NOMO-1 (cell line): ENCODE measurements around the gene EFHD1.
"Not testable (repeated sequence)": the region's sequence is repeated elsewhere in the genome, so short reads cannot be mapped to it uniquely, and the experiment has no call there.

Experiments
- DNase-seq, 2 experiments: peaks; one replicate each; lab custom pipeline; 2025; ENCODE audit not compliant: unreplicated experiment in 2 of 2; lab: John Stamatoyannopoulos, UW

Gene EFHD1

DNA sequence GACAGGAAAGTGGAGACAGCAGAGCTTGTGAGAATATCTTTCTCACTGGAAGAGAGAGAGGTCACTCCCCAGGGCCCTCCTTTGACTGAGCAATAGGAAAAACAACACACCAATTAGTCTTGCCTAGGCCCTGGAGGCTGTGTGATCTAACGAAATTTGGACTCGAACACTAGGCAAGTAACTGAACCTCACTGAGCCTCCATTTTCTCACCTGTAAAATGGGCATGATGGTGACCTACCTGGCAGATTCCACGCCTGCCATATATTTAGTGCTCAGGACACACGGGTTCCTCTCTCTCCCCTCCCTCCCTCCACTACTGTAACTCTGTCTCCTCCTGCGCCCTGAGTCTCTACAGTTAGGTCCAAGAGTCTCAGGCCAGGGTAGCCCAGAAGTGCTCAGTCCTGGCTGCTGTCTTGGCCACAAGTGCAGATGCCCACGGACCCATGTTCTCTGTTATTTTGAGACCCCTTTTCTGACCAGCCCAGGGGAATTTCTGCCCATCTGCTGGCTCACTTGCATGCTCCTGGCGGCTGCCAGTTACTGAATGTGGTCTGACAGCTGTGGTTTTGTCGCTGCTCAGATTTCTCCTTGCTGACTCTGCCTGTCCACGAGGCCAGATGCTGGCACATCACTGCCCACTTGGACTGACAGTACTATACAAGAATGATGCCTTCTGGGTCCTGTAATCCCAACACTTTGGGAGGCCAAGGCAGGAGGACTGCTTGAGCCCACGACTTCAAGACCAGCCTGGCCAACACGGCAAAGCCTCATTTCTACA lies 54.2 kb downstream of the EFHD1 start:
- DNase-seq, result no peak

DNA sequence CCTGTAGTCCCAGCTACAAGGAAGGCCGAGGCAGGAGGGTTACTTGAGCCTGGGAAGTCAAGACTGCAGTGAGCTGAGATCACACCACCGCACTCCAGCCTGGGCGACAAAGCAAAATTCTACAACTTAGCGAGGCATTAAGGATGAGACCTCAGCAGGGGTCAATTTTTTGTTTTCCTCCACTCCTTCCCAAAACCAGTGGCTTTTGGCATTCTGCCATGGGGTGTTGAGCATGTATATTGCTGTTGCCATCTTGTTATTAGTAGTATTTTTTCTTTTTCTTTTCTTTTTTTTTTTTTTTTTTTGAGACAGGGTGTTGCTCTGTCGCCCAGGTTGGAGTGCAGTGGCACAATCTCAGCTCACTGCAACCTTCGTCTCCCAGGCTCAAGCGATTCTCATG lies 54.8 kb downstream of the EFHD1 start:
- no peak for DNase-seq

DNA sequence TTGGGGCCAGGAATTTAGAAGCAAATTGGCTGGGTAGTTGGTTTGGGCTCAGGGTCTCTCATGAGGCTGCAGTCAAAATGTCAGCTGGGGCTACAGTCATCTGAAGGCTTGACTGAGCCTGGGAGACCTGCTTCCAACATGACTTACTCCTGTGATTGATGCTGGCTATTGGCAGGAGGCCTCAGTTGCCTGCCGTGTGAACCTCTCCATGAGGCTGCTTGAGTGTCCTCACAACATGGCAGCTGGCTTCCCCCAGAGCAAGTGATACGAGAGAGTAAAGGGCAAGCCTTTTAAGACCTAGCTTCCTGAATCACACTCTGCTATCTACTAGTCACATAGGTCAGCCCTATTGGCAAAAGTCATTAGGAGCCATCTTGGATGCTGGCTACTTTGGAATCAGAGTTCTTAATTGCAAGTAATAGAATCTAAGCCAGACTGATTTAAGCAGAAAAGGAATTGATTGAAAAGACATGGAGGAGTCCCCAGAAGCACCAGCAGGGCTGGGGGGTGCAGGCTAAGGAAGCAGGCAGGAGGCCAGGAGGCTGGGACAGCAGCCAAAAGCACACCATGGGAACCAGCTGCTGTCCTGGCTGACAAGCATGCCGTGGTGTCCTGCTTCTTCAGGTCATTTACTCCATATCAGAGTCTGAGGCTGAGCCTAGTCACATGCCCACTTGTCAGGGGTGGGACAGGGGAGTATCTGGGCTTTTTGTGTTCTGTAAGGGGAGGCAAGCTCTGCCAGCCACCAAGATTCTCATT lies 55.9 kb downstream of the EFHD1 start:
- DNase-seq, result no peak

DNA sequence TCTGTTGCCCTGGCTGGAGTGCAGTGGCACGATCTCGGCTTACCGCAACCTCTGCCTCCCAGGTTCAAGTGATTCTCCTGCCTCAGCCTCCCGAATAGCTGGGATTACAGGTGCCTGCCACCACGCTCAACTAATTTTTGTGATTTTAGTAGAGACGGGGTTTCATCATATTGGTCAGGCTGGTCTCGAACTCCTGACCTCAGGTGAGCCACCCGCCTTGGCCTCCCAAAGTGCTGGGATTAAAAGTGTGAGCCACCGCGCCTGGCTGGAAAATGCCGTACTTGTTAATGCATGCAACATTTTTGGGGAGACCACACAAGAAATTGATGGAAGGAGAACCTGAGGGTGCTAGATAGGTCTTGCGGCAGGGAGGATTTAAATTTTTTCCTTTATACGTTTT lies 57.7 kb downstream of the EFHD1 start:
- DNase-seq, result not testable (repeated sequence)

DNA sequence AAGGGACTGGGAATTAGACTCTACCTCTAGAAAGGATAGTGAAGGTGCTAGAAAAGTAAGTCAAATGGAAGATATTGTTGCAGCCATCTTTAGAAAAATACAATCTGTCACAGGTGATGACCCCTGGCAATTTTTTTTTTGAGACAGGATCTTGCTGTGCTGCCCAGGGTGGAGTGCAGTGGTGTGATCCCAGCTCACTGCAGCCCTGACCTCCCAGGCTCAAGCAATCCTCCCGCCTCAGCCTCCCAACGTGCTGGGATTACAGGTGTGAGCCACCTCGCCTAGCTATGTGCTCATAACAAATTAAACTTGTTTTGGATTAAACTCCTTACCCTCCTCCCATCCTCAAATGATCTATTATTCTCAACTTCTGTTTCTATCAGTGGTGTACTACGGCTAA lies 59.9 kb downstream of the EFHD1 start:
- DNase-seq, result no peak

DNA sequence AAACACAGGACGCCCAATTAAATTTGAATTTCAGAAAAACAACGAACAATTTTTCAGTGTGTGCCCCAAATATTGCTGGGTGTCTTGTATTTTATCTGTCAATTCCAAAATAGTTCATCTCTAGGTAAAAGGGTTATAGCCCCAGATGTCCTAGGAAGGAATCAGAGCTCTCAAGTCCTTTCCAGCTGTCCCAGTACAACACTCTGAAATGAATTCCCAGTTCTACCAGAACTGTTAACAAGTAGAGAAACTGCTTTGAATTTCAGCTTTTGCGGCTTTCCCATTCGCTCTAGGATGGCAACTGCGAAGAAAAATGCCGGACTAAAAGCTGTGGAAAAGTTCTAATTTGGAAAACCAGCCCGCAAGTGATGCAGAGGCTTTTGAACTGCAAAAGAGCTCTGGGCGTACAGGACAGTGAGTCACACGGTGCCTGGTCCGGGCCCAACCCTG lies 63.2 kb downstream of the EFHD1 start:
- DNase-seq, result no peak

GRCh38 chr2:232697059-232697806 lies 63.8 kb downstream of the EFHD1 start, which contains the start of gene GIGYF2:
GIGYF2 (plus strand) TSS chr2:232697331; CDS start chr2:232735198, 37,867 bp downstream.
- peak; percentile 81 to 97 for DNase-seq

DNA sequence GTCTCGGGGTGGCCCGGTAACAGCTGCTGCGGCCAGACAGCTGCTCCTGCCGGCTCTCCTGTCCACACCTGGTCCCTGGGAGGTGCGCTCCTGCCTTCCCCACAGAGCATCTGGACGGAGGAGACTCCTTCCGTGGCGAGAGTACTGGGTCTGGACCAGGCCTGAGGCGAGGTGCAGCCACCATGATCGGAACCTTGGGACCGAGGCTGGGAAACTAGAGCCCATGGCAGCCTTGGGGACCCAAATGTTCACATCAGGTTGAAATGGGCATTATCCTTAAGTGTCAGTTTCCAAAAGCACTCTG lies 64.4 kb downstream of the EFHD1 start:
- no peak for DNase-seq

DNA sequence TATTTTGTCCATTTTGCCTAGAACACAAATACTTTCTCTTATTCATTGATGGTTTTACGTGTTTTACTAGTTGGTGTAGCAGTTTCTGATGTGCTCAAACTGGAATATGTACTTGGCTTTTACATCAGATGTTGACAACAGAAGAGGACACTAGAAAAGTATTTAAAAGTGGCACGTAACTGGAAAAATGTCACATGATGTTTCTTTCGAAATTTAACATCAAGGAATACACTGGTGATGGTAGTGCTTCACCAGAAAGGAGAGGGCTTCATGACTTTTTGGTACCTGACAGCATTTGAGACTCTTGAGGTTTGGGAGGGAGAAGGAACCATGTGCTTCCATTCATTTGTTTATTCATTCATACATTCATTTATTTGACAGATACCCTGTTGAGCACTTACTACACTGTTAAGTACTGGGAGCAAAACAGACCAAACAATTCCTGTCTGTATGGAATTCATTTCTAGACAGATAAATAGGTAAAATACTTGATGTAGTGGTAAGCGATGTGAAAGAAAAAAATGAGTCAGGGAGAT lies 65.2 kb downstream of the EFHD1 start:
- peak in 1 of 2 experiments; percentile 7 for DNase-seq

- no peak for DNase-seq
Observed at GRCh38 chr2:232699110-232699509, 65.7 kb downstream of the EFHD1 start.

DNA sequence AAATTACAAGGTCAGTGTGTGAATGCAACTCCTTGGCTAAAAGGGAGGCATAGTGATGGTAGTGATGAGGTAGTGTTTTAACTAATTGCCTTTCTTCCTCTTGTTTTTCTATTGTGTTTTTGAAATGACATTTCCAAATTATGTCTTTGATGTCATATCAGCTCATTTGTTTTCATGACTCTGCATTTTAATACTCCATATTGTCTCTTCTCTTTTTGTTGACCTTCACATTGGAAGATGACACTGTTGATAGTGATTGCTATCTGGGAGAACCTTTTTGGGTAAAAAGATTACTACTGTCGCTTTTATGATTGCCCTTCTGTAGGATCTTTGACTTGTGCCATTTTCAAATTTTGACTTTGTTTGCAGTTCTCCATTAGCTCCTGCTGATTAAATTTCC lies 66.8 kb downstream of the EFHD1 start:
- DNase-seq, result no peak

DNA sequence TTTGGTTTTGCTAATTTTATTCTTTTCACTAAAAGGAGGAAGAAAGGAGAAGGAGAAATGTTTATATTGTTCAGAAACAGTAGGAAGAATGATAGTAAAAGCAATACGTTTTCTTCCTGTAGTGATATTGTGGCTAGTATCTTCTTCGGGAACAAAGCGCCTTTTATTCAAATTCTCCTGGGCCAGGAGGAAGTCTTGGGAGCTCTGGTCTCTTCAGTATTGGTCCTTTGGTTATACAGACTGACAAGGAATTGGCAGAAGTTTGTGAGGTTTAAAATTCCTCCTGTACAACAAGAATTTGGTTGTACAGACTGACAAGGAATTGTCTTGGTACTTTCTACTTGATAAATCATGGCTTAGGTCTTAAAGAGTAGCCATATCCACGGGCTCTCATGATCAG lies 73.7 kb downstream of the EFHD1 start:
- DNase-seq, result no peak

- no peak for DNase-seq
Observed at GRCh38 chr2:232713505-232713904, 80.1 kb downstream of the EFHD1 start.

DNA sequence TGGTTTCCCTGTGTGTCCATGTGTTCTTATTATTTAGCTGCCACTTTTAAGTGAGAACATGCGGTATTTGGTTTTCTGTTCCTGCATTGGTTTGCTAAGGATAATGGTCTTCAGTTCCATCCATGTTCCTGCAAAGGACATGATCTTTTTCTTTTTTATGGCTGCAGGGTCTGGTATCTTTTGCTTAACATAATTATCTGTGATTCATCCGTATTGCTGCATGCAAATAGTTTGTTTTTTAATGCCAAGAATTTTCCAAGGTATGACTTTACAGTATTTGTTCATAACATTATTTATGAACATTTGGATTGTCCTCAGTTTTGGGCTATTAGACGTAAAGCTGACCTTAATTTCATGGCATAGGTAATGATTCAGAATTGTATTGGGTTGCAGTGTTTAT lies 81.6 kb downstream of the EFHD1 start:
- DNase-seq, result no peak

- DNase-seq, result not testable (repeated sequence)
Observed at GRCh38 chr2:232720056-232720455, 86.7 kb downstream of the EFHD1 start.

DNA sequence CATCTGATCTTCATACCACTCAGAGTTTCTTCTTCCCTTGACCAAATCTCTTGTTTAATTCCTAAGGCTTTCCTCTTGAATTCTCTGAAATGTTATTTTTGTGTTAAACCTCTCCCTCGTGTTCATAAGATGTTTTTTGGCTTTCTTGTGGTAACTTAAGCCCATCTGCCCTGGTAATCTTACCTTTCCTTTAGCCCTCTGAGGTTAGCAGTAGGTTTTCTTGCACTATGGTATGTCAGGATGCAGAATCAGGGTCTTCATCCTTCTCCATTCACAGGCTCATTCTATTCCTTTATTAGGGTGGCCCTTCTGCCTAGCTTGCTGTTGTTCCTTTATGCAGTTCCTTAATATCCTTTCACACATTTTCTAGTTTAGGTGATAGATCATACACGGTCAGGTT lies 87.9 kb downstream of the EFHD1 start:
- no peak for DNase-seq

DNA sequence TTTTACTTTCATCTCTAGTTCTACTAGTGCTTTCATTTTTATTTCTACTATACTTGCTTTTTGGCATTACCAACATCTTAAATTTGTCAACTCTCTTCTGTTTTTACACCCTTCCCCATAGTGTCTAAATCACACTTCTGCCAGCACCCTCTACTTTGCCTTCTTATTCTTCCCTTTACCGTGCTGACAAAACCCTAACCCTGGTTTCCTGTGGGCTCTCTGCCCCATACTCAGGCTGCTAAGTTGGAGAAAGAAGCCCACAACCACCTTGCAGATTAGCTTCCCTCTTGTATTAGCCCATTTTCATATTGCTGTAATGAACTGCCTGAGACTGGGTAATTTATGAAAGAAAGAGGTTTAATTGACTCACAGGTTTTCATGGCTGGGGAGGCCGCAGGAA lies 88.5 kb downstream of the EFHD1 start:
- DNase-seq, result no peak

GRCh38 chr2:232723027-232723426 lies 89.6 kb downstream of the EFHD1 start:
- DNase-seq, result no peak

- no peak for DNase-seq
Observed at GRCh38 chr2:232728785-232729184, 95.4 kb downstream of the EFHD1 start.

DNA sequence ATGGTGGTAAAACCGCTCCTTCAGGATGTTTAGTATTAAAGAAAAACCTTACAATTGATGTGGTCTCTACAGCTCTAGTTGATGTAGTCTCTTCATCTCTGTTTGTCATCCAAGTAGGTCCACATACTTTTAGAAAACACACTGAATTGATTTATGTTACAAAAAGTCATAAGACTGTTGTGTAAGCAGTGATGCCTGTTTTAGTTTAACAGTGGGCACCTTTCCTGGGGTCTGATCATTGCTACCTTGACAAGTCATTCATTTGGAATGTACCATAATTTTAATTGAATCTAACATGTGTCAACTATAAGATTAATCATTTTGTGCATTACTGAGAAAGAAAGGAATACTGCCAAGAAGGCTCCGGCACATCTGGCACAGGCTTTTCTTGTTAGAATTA lies 98.1 kb downstream of the EFHD1 start:
- DNase-seq, result no peak
